Ovary (tissue), 9 donors: ENCODE results near the gene ANGPT4. TPM values are rescaled to one million over a fixed set of nuclear protein-coding genes. Genes with fewer than 3 reads are reported as not detected.

Experiments used
- DNase-seq, 5 donors: peaks; one replicate each; pipeline ENCODE4 v3.0.0-alpha.2; 2019 to 2020
- H3K27ac ChIP-seq, 2 donors: fragments of 200-600 bp; one replicate each; pipeline versions ENCODE4 v1.5.1 to v1.8.0; 2019 to 2022
- H3K27me3 ChIP-seq: fragments of 200-600 bp; one replicate; pipeline ENCODE4 v1.8.0; 2022
- H3K36me3 ChIP-seq: fragments of 200-600 bp; sonication (generic); one replicate; pipeline ENCODE4 v1.5.1; 2019
- H3K4me1 ChIP-seq: one replicate; pipeline ENCODE4 v1.8.1; 2013; ENCODE audit warnings: mild to moderate bottlenecking, moderate library complexity; ENCODE audit not compliant: insufficient read depth
- H3K4me3 ChIP-seq: fragments of 200-600 bp; sonication (generic); one replicate; pipeline ENCODE4 v1.5.1; 2017
- H3K9me3 ChIP-seq, 2 donors: fragments of 200-600 bp in 1 of 2; sonication (generic) in 1 of 2; one replicate each; pipeline versions ENCODE4 v1.5.1 to v1.8.1; 2013 to 2019; ENCODE audit warnings: mild to moderate bottlenecking in 1 of 2, moderate library complexity in 1 of 2
- CTCF ChIP-seq, 3 donors: fragments of 450-650 bp in 2 of 3; fragments of 200-600 bp in 1 of 3; IDR thresholded peaks; one replicate each; pipeline versions ENCODE4 v1.5.1 to v1.8.0; 2016 to 2022; ENCODE audit warnings: antibody characterized with exemption in 3 of 3, mild to moderate bottlenecking in 1 of 3
- EP300 ChIP-seq: sonication (generic); formaldehyde crosslinking; IDR thresholded peaks from one replicate; pipeline ENCODE4 v1.6.1; 2017; ENCODE audit warnings: antibody characterized with exemption
- POLR2A ChIP-seq: fragments of 450-650 bp; IDR thresholded peaks from one replicate; pipeline ENCODE4 v1.6.1; 2017; ENCODE audit warnings: antibody characterized with exemption, mild to moderate bottlenecking, moderate library complexity
- WGBS, 3 donors: extraction: QIAGEN DNeasy Blood & Tissue Kit in 1 of 3; methylation state at CpG; one replicate each; pipeline versions ENCODE4 v1.1.5 to v1.1.7; 2013 to 2017; 5-methylcytosine and 5-hydroxymethylcytosine counted together
- intact Hi-C, 4 donors: fragments of 100-400 bp; cut with DNase I; formaldehyde crosslinking; loops; one replicate each; pipeline versions ENCODE4 v1.11.0 to v1.15.1; 2022 to 2023
- polyA plus RNA-seq, 2 donors: library from polyadenylated mRNA; stranded (reverse); fragments of 200-250 nt in 1 of 2; fragments of 350-450 nt in 1 of 2; fragmentation: Illumina TruSeq in 1 of 2; extraction: RNeasy Lipid Tissue Mini Kit (QIAGEN cat#74804) in 1 of 2; gene quantifications; one replicate each; pipeline ENCODE4 v1.2.3, GENCODE V29; 2013 to 2014
- total RNA-seq, 7 donors: library from RNA; depleted of rRNA in 2 of 7; stranded (reverse); fragments of >200 nt in 2 of 7; fragmentation: NEBNext Ultra II Directional in 3 of 7; extraction: Animal tissue kit (Norgen Biotek cat#: 25700) in 3 of 7; gene quantifications; one replicate each; pipeline versions ENCODE4 v1.1.0 to v1.2.4, GENCODE V29; 2016 to 2023
- donor health status: DM: no; HTN: no; CAD: no; lungs with moderate emphysema.
- donor health status: DM: no; HTN: no; CAD: no.
- donor health status: Bipolar disorder and iron deficiency.
- donor health status: DM: yes; HTN: yes; CAD: no.
- donor health status: DM: no; HTN: no; CAD: no.
- donor health status: DM: yes; HTN: yes; CAD: no.

ANGPT4 gene
- total and polyA plus RNA-seq, 9 donors = 0.58 to 10.7 (median 2.0) TPM

- Histone ChIP-seq H3K27ac (no peak overlapping the region), H3K4me3 (no peak overlapping the region), H3K4me1 (no peaks in the 10 kb centered on the region), H3K27me3 (no peaks in the 10 kb centered on the region), H3K36me3 (no peaks in the 10 kb centered on the region), H3K9me3 (no peaks in the 10 kb centered on the region)
- no peak for DNase-seq
- intact Hi-C loops = loop anchor here in 1 of 4 donors (10.0 kb wide), 1 partner anchor 83 kb away; no protein-coding TSS in a partner anchor
- no peak for TF ChIP-seq EP300
- TF ChIP-seq POLR2A = no peak
- no peak for TF ChIP-seq CTCF (IDR thresholded peaks at IDR 0.05)
These were observed 44.7 kb downstream of the ANGPT4 start for GRCh38 chr20:871436-871835.

- Histone ChIP-seq H3K4me1 (no peaks in the 10 kb centered on the region), H3K27me3 (no peaks in the 10 kb centered on the region), H3K9me3 (no peaks in the 10 kb centered on the region), H3K36me3 (no peaks in the 10 kb centered on the region), H3K27ac (no peak overlapping the region), H3K4me3 (no peak overlapping the region)
- intact Hi-C loops = loop anchor here in 1 of 4 donors (10.0 kb wide), 1 partner anchor 84 kb away; no protein-coding TSS in a partner anchor
- no peak for DNase-seq
- no peak for TF ChIP-seq EP300
- TF ChIP-seq CTCF (IDR thresholded peaks at IDR 0.05) = no peak
- TF ChIP-seq POLR2A = no peak
- WGBS, 3 donors = 84 to 90% (median 87%) methylated on average over 3 of the region's 3 CpGs
These were observed 45.4 kb downstream of the ANGPT4 start for GRCh38 chr20:870758-871157.

GRCh38 chr20:869606-870005 lies 46.5 kb downstream of the ANGPT4 start:
- H3K4me3 ChIP-seq = no peak overlapping the region
- H3K27ac ChIP-seq = no peak overlapping the region
- DNase-seq = no peak
- TF ChIP-seq EP300 (no peak), POLR2A (no peak), CTCF (IDR thresholded peaks at IDR 0.05) (no peak)
- 61 to 69% (median 63%) methylated on average over 5 of the region's 5 CpGs for WGBS, 3 donors
- H3K36me3 ChIP-seq = no peaks in the 10 kb centered on the region
- no peaks in the 10 kb centered on the region for H3K9me3 ChIP-seq
- intact Hi-C loops = loop anchor here in 1 of 4 donors (10.0 kb wide), 1 partner anchor 85 kb away; no protein-coding TSS in a partner anchor
- no peaks in the 10 kb centered on the region for H3K27me3 ChIP-seq
- no peaks in the 10 kb centered on the region for H3K4me1 ChIP-seq

- TF ChIP-seq POLR2A (no peak), EP300 (no peak), CTCF (IDR thresholded peaks at IDR 0.05) (no peak)
- no peaks in the 10 kb centered on the region for H3K9me3 ChIP-seq
- H3K4me1 ChIP-seq = no peaks in the 10 kb centered on the region
- no peak overlapping the region for H3K27ac ChIP-seq
- no peak overlapping the region for H3K4me3 ChIP-seq
- intact Hi-C loops = no loop called here
- no peak for DNase-seq
- no peaks in the 10 kb centered on the region for H3K27me3 ChIP-seq
- no peaks in the 10 kb centered on the region for H3K36me3 ChIP-seq
- 89 to 93% (median 90%) methylated on average over 9 of the region's 9 CpGs for WGBS, 3 donors
These were observed 47.9 kb downstream of the ANGPT4 start for GRCh38 chr20:868279-868678.
